Fibroblast of the aortic adventitia (primary cell): ENCODE results near the gene CRLF2. TPM values are rescaled to one million over a fixed set of nuclear protein-coding genes. Genes with fewer than 3 reads are reported as not detected.

Experiments used
- DNase-seq: peaks from one replicate; pipeline ENCODE4 v3.0.0-alpha.2; 2010; ENCODE audit warnings: low read depth
- H3K4me3 ChIP-seq: 2 replicates; pipeline ENCODE4 v1.5.1; 2011; ENCODE audit warnings: low read depth, mild to moderate bottlenecking, control low read depth, low read length, moderate library complexity
- CTCF ChIP-seq: IDR thresholded peaks from 2 replicates; pipeline ENCODE4 v1.5.1; 2011; ENCODE audit warnings: mild to moderate bottlenecking, low read length, control low read depth, inconsistent platforms; ENCODE audit not compliant: insufficient read depth
- total RNA-seq: library from RNA; depleted of rRNA; stranded (reverse); fragments of >200 nt; gene quantifications from 2 replicates; pipeline ENCODE4 v1.2.3, GENCODE V29; 2012; ENCODE audit warnings: low replicate concordance

CRLF2 gene
- total RNA-seq, 1 donor, result not detected

- DNase-seq, result no peak
- TF ChIP-seq CTCF, result no peak
- no peak overlapping the region for H3K4me3 ChIP-seq
Measured at GRCh38 chrX:1152090-1152489, 60.4 kb downstream of the CRLF2 start.

GRCh38 chrX:1151378-1152077 lies 60.9 kb downstream of the CRLF2 start:
- TF ChIP-seq CTCF, result no peak
- H3K4me3 ChIP-seq, result no peak overlapping the region
- DNase-seq, result no peak

- H3K4me3 ChIP-seq, result no peak overlapping the region
- no peak for DNase-seq
- TF ChIP-seq CTCF, result no peak
Measured at GRCh38 chrX:1150569-1151347, 61.7 kb downstream of the CRLF2 start.

- no peak for TF ChIP-seq CTCF
- no peak overlapping the region for H3K4me3 ChIP-seq
- no peak for DNase-seq
Measured at GRCh38 chrX:1147611-1148515, 64.6 kb downstream of the CRLF2 start.

GRCh38 chrX:1144293-1144692 lies 68.2 kb downstream of the CRLF2 start:
- no peak for TF ChIP-seq CTCF
- no peak overlapping the region for H3K4me3 ChIP-seq
- DNase-seq, result no peak

Other genes with a start within 250 kb of the CRLF2 start
- not detected in 2 replicates for gene CSF2RA, start 56.2 kb upstream of the CRLF2 start, total RNA-seq
- gene IL3RA, start 124.1 kb upstream of the CRLF2 start, total RNA-seq, result 0.09 TPM in 1 of 2 replicates, not detected in the other
- gene SLC25A6, start 179.5 kb upstream of the CRLF2 start, total RNA-seq, result 190 and 311 TPM in 2 replicates
- gene ASMTL, start 240.3 kb upstream of the CRLF2 start, total RNA-seq, result 17.6 and 30.2 TPM in 2 replicates